ENCODE measurements around the gene ABCA4.

- TF ChIP-seq POLR2A (IDR thresholded peaks at IDR 0.05) (no peak), CTCF (IDR thresholded peaks at IDR 0.05) (no peak)
These were observed 39.2 kb downstream of the ABCA4 start for GRCh38 chr1:94081566-94082344.
